ENCODE measurements around the gene OASL. TPM values are rescaled to one million over a fixed set of nuclear protein-coding genes. Genes with fewer than 3 reads are reported as not detected.
"Not testable (repeated sequence)": the region's sequence is repeated elsewhere in the genome, so short reads cannot be mapped to it uniquely, and the experiment has no call there.

The OASL gene
- polyA plus RNA-seq, 3 donors, result 9.9 to 14.9 (median 13.4) TPM

DNA sequence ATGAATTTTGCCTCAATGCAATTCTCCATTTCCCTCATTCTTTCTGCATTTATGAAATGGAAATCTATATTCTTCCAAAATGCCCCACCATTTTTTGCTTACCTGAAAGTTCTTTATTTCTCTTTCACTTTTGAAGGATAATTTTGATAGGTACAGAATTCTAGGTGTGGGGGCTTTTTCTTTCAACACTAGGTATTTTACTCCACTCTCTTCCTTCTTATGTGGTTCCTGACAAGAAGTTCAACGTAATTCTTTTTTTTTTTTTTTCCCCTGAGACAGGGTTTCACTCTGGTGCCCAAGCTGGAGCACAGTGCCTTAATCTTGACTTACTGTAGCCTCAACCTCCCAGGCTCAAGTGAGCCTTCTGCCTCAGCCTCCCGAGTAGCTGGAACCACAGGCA, 26.3 kb upstream of the OASL start:
- intact Hi-C loops (cut with micrococcal nuclease), result no loop called here
- Histone ChIP-seq H3K27ac (ENCODE audit: low read depth in 1 of 2, low read length in 2 of 2) (no peak overlapping the region), H4K20me1 (ENCODE audit: insufficient read depth, low read length) (no peaks in the 10 kb centered on the region), H3K4me1 (ENCODE audit: control insufficient read depth in 1 of 2, insufficient read depth in 2 of 2, low read length in 2 of 2) (peaks cover 6 to 7% of the 10 kb centered on the region in 2 donors), H3K9ac (ENCODE audit: insufficient read depth, low read length, poor library complexity, severe bottlenecking) (no peak overlapping the region), H3K9me3 (replicated peaks in 1 of 2; ENCODE audit: control insufficient read depth in 1 of 2, insufficient read depth in 1 of 2, low read length in 2 of 2) (no peaks in the 10 kb centered on the region), H3K36me3 (replicated peaks in 1 of 2; ENCODE audit: control insufficient read depth in 1 of 2, insufficient read depth in 2 of 2, low read length in 2 of 2) (no peaks in the 10 kb centered on the region), H3K27me3 (ENCODE audit: control insufficient read depth in 2 of 2, insufficient read depth in 2 of 2, low read length in 2 of 2) (no peaks in the 10 kb centered on the region), H3K79me2 (ENCODE audit: insufficient read depth, low read length) (no peaks in the 10 kb centered on the region), H2AFZ (ENCODE audit: insufficient read depth, low read depth, low read length, poor library complexity, severe bottlenecking) (no peak overlapping the region), H3K4me2 (replicated peaks; ENCODE audit: extremely low read depth, low read length, poor library complexity, severe bottlenecking) (no peak overlapping the region), H3K4me3 (replicated peaks in 1 of 3; ENCODE audit: low read depth in 2 of 3, low read length in 3 of 3) (no peak overlapping the region)
- no peak for DNase-seq
- Mint-ChIP-seq H3K4me1 (peaks cover 2% of the 10 kb centered on the region), H3K27ac (no peak overlapping the region), H3K36me3 (no peaks in the 10 kb centered on the region), H3K27me3 (ENCODE audit: low read depth in 3 of 3) (peaks cover 0 to 6% (median 2%) of the 10 kb centered on the region in 3 donors), H3K9me3 (no peaks in the 10 kb centered on the region), H3K4me3 (no peak overlapping the region)
- 100% methylated on average over 1 of the region's 2 CpGs for WGBS (ENCODE audit: insufficient coverage)
- TF ChIP-seq, protein P1, sequence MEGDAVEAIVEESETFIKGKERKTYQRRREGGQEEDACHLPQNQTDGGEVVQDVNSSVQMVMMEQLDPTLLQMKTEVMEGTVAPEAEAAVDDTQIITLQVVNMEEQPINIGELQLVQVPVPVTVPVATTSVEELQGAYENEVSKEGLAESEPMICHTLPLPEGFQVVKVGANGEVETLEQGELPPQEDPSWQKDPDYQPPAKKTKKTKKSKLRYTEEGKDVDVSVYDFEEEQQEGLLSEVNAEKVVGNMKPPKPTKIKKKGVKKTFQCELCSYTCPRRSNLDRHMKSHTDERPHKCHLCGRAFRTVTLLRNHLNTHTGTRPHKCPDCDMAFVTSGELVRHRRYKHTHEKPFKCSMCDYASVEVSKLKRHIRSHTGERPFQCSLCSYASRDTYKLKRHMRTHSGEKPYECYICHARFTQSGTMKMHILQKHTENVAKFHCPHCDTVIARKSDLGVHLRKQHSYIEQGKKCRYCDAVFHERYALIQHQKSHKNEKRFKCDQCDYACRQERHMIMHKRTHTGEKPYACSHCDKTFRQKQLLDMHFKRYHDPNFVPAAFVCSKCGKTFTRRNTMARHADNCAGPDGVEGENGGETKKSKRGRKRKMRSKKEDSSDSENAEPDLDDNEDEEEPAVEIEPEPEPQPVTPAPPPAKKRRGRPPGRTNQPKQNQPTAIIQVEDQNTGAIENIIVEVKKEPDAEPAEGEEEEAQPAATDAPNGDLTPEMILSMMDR (IDR thresholded peaks at IDR 0.05), result no peak

- H3K9me3 Mint-ChIP-seq; H3K36me3 Mint-ChIP-seq; H3K9ac ChIP-seq (ENCODE audit: insufficient read depth, low read length, poor library complexity, severe bottlenecking); H3K27ac ChIP-seq (ENCODE audit: low read depth in 1 of 2, low read length in 2 of 2); H3K4me3 Mint-ChIP-seq; H3K4me3 ChIP-seq (replicated peaks in 1 of 3; ENCODE audit: low read depth in 2 of 3, low read length in 3 of 3); H3K27me3 ChIP-seq (ENCODE audit: control insufficient read depth in 2 of 2, insufficient read depth in 2 of 2, low read length in 2 of 2); H2AFZ ChIP-seq (ENCODE audit: insufficient read depth, low read depth, low read length, poor library complexity, severe bottlenecking); H3K79me2 ChIP-seq (ENCODE audit: insufficient read depth, low read length); H3K4me1 Mint-ChIP-seq; H3K27me3 Mint-ChIP-seq (ENCODE audit: low read depth in 3 of 3); H3K27ac Mint-ChIP-seq; H3K9me3 ChIP-seq (replicated peaks in 1 of 2; ENCODE audit: control insufficient read depth in 1 of 2, insufficient read depth in 1 of 2, low read length in 2 of 2); DNase-seq; H4K20me1 ChIP-seq (ENCODE audit: insufficient read depth, low read length); H3K4me2 ChIP-seq (replicated peaks; ENCODE audit: extremely low read depth, low read length, poor library complexity, severe bottlenecking); H3K36me3 ChIP-seq (replicated peaks in 1 of 2; ENCODE audit: control insufficient read depth in 1 of 2, insufficient read depth in 2 of 2, low read length in 2 of 2): not testable (repeated sequence)
- intact Hi-C loops (cut with micrococcal nuclease), result loop anchor here (5.0 kb wide), 4 partner anchors 33 to 158 kb away; partner anchors contain the start of gene C12orf43 (in 1 of the 2)
- H3K4me1 ChIP-seq (ENCODE audit: control insufficient read depth in 1 of 2, insufficient read depth in 2 of 2, low read length in 2 of 2), result peaks cover 8 to 14% of the 10 kb centered on the region in 2 donors
- 98% methylated on average over 7 of the region's 12 CpGs for WGBS (ENCODE audit: insufficient coverage)
Measured at GRCh38 chr12:121064586-121064985, 25.5 kb upstream of the OASL start.

All from CD14-positive monocyte (primary cell).